ENCODE data around the gene TEX29.

The TEX29 gene

DNA sequence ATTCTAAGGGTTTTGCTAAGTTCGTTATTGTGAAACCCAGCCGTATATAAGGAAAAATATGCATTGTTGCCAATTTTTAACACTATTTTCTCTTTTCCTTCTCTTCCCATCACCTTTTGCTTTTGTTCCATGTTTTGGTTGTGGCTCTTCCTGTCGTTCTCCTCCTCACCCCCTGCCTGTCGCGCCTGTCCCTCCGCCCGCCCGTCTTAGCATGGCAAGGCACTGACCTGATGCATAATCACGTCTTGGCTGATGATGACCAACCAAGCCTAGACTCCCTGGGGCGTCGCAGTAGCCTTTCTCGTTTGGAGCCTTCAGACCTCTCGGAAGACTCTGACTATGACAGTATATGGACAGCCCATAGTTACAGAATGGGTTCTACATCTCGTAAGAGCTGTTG is 28.5 kb upstream of the TEX29 start:
- DNase-seq (ENCODE audit: low read depth in 2 of 2) = no peak

DNA sequence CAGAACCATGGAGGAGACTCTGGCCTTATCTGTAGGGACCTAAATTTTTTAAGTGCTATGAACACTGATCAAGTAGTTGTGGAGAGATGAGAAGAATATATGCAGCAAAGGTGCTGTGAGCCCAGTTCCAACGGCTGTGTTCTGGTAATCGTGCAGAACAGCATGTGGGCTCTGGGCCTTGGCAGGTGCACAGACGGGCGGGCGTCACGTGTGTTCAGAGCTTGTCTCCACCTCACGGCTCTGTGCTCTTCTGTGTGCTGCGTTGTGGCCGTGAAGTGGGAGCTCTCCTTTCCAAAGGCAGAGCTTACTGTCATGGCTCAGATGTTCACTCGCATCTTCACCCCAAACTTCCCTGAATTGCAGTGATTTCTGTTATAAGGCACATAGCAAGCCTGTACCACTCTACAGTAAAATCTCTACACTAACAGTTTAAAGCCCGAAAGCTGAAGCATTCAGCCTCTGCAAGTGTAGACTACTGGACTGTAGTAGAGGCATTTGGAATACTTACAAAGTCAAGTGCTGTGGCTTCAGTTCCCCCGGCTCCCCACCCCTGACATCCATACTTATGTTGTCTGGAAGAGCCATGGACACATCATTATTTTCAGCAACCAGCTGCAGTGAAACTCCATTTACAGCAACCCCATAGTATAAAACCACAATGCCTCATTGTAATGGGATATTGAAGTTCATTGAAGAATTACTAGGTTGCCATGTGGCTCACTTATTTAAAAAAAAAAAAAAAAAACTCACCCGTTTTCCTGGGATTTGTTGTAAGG is 27.5 kb upstream of the TEX29 start:
- DNase-seq (ENCODE audit: low read depth in 2 of 2) = no peak

DNA sequence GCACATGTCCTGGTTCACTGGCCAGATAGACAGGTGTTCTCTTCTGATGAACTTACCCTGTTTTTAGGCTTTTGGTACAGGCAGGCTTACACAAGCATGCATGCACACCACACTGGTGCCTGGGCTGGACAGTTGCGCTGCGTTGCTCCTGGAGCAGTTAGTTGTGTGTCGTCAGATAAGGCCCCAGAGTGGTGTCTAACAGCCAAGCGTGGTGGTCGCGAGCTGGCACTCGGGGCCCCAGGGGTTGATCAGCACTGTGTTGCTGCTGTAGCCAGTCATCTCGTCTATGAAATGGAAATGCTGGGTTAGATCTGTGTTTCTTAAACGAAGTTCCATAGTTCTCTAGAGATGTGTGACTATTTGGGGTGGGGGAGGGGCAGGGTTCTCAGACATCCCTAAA is 24.6 kb upstream of the TEX29 start:
- DNase-seq (ENCODE audit: low read depth in 2 of 2) = no peak

DNA sequence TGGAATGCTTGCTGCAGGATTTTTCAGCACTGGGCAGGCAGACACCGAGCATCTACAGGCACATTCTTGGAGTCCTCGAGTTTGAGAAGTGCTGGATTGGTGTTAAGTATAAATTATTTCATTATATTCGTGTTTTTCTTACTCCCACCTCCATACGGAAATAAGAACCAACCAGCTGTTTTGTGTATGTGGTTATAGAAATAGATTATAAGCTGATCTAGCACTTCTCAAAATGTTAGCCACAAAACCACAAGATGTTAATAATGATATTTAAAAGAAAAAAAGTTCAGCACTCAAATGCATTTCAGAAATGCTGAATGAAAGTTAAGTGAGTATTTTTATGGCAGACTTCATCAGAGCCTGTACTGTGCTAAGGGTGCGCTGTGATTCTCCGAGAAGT is 24.0 kb upstream of the TEX29 start:
- DNase-seq (ENCODE audit: low read depth in 2 of 2) = no peak

DNA sequence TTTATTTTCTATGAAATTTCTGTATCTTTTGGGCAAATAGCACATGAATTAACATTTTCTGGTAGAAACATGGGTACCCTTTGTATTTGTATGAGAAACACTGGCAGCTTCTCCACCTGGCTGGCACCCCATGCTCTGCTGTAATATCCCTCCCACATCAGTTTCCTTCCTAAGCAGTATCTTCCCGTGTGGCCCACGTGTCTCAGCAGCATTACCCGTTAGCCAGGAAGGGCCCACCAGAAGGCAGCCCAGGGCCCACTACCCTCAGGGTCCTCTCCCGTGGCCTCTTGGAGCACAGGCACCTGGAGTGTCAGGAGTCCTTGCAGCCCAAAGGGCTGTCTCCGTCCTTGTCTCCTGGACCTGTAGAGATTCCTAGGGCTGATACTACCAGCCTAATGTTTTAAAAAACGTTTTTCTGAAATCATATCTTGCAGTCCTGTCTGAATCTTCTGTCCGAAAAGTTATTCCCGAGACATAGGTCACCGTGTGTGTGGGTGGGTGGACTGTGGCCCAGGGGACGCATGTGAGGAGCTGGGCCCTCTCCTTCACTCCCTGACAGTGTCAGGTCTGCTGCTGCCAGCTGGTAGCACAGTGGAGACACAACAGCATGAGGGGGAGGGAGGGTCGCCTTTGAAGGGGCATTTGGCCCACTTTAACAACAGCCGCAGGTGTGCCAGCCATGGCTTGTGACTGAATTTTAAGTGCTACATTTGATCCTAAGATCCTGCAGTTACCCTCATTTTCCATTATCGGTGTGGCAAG is 22.0 kb upstream of the TEX29 start:
- DNase-seq (ENCODE audit: low read depth in 2 of 2) = no peak

DNA sequence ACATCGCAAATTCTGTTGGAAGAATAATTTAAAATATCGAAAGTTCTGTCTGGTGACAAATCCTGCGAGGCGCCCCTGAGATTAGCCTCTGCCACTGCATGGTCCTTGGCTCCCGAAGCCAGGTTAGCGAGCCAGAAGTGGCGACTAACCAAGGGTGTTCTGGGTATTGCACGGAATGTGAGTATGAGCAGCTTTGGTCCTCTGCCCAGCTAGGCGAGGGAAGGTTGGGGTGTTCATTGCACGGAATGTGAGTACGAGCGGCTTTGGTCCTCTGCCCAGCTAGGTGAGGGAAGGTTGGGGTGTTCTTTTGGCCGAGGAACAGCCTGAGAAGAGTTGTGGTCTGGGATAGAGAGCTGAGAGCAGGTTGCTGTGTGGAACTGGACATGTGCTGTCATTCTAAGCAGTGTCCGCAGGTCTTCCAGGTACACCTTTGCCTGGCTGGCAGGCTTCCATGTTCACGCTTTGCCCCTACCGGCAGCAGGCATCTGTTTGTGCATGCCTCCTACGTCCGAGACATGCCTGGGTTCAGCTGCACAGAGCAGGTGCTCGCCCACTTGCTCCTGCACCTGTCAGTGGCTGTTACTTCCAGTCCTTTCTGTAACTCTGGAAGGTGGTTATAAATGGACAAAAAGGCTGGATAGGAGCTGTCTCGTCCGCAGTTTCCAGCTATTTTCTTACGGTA is 18.3 kb upstream of the TEX29 start:
- DNase-seq (ENCODE audit: low read depth in 2 of 2) = no peak

DNA sequence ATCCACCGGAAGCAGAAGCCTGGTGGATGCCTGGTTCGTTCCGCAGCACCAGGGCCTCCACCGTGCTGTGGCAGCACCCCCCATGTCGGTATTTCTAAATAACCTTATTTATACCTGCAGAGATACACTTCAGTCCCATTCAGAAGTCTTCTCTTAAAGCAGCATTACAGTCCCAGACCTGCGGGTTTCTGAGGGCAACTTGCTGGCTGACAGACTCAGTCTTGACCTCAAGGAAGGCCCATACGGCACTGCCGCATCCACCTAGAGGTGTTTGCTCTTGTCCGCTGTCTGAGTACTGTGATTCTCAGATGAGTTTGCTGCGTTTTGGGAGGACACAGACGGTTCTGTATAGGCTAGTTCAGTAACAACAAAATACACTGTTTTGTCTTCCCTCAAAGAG is 16.9 kb upstream of the TEX29 start:
- DNase-seq (ENCODE audit: low read depth in 2 of 2) = no peak

DNA sequence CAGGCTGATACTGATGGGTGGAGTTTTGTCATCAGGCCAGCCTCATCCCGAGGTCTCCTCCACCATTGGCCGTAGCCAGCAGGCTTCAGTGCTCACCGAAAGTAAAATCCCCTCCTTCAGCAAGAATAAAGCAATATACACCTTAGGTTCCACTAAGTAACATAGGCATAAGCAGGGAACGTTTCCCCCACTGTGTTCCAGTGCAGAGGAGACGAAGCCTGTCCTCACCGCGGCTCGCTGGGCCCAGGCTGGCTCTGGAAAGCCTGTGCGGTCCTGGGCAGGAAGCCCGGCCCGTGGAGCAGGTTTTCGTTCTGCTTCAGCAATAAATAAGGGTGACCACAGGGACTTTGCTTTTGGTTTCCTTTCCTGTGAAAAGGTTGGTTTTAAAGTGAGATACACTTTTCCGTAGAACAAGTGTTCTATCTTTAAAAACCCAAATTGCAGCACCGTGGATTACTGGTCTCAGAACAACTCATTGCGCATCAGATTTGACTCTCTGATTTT is 16.3 kb upstream of the TEX29 start:
- no peak for DNase-seq (ENCODE audit: low read depth in 2 of 2)

DNA sequence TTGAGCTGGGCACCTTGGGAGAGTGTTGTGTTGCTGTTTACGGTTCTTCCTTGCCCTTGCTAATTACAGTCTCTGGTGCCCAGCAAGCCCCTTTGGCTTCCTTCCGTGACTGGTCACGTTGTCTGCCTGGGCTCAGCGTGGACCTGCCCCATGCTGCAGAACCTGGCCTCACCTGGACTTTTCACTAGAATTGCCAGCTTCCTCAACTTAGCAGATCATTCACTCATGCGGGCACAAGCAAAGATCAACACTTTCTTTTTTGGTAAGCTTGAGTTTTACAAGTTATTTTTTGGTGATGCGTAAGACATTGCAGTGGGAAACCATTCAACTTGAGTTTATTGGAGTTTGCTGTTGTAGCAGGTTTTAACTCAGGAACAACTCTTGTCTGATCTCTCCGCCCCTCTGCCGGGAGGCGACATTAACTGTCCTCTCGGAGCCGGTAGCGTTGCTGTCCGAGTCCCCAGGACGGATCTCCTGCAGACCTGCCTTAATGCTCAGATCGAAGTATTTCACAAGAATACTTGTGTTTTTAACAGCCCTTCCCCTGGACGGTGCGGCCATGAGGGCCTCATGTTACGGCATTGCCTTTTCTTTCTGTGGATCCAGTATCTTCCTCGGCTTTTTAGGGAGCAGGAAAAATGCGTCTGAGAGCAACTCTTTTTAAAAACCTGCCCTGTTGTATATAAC is 15.7 kb upstream of the TEX29 start:
- DNase-seq (ENCODE audit: low read depth in 2 of 2) = no peak

DNA sequence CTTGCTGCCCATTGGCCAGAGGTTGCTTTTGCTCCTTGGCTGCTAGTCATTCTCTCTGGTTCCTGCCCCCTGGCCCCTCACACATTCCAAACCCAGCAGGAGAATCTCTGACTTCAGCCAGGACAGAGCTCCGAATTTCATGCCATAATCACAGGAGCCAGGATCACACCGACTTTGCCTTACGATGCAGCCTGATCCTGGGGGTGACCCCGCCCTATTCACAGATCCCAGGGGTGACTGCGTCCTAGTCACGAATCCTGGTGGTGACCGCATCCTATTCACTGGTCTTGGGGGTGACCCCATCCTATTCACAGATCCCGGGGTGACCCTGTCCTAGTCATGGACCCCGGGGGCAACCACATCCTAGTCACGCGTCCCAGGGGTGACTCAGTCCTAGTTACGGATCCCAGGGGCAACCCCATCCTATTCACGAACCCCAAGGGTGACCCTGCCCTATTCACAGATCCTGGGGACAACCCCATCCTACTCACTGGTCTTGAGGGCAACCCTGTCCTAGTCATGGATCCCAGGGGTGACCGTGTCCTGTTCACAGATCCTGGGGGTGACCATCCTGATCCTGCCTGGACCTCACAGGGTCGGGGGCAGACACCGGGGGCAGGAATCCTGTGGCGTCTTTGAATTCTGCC is 7.4 kb upstream of the TEX29 start:
- DNase-seq (ENCODE audit: low read depth in 2 of 2) = no peak

DNA sequence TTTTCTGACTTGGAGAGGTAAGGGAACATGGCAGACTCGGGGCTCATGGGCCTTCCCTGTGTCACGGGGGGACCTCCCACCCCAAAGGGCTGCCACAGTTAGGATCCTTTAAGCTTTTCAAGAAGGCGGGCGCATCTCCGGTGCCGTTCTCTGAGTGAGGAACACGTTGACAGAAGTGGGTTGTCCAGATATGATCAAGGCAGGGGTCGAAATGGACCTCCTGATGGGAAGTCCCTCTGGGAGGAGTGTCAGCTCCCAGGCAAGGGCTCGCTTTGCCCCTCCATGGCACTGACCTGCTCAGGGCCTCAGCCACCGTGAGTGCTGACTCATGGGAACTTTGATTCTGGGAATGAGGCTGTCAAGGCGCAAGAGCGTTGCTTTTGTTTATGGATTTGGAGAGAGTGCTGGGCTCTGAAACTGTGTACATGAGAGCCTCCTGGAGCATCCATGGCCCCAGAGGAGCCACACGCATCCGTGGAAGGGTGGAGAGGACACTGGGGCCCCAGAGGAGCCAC is 6.5 kb upstream of the TEX29 start:
- DNase-seq (ENCODE audit: low read depth in 2 of 2) = no peak

DNA sequence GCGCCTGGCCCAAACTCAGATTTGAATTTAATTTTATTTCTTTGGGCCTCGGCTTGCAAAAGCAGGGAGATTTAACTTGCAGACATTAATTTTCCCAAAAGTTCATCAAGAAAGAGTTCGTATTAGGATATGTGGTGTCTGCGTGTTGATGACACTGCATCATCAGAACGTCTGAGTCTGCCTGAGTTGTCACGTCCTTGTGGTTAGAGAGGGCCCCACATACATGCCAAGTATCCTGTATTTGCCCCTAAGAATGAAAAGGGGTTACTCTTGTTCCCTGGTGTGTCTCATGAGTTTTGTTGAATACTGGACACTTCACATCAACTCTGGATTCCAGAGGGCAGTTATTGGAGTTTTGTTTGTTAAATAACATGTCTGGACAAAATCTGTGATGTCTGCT is 5.6 kb upstream of the TEX29 start:
- no peak for DNase-seq (ENCODE audit: low read depth in 2 of 2)

DNA sequence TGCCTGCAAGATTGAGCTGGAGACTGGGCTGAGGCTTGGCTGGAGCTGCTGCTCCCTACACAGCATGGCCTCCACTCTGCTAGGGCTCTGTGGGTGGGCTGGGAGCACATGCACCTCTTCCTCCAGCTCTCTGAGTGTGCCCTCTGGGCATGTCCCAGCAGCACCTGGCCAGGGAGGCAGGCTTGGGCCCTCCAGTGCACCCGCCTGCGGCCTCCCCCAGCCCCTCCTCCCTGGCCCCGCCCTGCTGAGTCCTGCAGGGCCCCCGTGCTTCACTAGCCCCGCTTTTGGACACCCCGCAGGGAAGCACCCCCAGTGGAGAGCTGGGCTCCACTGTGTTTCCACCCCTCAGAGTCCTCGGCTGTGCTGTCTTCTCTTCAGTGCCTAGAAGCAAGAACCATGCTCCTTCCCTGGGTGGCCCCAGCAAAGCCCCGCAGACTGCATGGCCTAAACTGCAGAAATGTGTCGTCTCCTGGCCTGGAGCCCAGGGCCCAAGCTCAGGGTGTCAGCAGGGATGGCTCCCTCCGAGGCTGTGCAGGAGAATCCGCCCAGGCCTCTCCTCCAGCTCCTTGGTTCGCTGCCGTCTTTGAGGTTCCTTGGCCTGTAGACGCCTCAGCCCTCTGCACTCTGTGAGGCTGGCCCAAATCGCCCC is 5.0 kb upstream of the TEX29 start:
- no peak for DNase-seq (ENCODE audit: low read depth in 2 of 2)

DNA sequence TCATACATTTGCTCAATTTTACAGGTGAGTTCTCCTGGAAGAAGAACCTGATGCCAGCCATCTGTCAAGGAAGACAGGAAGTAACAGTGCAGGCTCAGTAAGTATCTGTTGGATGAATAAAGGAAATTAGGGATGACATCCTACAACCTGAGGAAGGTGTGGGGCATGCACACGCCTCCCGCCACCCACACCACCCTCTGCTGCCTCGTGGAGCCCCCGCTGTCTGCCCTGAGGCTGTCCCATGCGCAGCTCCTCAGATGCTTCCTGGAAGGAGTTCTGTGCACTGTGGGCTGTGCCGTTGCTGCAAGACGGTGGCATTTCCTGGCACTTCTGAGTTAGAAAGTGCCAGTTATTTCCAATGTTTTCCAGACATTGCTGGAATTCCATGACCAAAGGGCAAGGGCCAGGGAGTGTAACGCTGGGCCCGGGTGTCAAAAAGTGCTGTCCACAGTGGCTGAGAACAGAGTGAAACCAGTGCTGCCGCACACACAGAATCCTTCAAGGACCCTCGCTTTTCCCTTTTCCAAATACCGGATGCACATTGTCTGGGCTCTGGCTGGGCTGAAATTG is 4.2 kb upstream of the TEX29 start:
- DNase-seq (ENCODE audit: low read depth in 2 of 2) = no peak

DNA sequence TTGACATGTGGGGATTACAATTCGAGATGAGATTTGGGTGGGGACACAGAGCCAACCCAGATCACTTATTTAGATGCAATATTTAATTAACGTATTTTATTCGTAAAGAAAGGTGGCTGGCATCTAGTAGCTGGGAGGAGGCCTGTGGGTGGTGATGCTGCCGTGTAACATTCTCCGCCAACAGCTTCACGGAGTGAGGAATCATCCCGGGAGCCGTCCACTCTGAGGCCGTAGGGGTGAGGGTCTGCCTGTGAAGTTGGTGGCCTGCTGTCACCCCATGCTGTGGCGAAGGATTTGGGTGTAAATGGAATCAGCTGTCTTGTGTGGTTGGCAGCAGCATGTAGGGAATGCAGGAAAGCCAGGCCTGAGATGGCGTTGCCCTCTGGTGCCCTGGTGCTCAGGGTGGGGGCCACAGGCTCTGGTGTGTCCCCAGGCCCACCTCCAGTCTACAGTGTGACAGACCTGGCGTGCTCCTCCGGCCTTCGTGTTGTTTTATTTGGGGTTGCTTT is 3.3 kb upstream of the TEX29 start:
- no peak for DNase-seq (ENCODE audit: low read depth in 2 of 2)

DNA sequence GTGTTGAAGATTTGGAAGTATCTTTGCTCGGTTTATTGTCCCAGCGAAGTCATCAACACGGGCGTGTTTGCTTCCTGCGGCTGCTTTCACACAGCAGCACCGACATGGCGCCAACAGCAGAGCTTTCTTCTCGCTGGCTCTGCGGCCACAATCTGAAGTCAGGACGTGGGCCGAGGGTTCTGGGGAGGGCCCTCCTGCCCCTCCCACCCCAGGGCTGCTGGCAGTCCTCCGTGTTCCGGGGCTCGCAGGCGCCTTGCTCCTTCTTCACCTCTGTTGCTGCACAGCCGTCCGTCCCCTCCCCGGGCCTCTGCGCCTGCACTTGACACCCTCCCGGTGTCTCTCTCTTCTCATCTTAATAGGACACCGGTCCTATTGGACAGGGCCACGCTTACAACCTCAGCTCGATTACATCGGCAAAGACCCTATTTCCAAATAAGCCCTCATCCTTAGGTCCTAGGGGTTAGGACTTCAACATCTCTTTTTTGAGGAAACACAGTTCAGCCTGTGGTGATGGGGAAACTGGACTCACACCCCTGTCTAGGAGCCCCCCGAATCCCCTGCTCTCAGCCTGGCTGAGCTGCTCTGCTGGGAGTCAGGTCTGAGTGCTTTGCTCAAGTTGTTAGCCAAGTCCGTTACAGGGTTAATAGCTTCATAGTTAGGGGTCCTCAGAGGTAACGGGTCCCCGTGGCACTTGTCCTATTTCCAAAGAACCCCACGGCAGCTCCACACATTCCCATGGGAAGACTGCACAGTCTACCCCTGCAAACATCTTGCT is 2.7 kb upstream of the TEX29 start:
- no peak for DNase-seq (ENCODE audit: low read depth in 2 of 2)

DNA sequence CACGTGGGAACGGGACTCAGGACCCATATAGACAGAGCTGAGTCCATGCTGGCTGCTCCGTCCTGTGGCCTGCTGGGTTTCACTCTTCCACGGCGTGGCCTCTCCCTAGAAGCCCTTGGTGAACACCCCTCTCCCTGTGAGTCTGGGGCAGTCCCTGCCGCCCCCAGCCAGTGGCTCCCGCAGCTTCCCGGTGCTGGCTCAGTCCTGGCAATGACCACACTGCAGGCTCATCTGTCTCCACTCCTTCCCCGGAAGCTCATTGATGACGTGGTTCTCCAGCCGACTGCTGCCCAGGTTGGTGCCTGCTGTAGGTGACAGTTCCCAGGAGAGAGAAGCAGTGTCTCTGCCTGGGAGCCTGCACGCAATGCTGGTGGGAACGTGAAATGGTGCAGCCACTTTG is 2.1 kb upstream of the TEX29 start:
- DNase-seq (ENCODE audit: low read depth in 2 of 2) = no peak

DNA sequence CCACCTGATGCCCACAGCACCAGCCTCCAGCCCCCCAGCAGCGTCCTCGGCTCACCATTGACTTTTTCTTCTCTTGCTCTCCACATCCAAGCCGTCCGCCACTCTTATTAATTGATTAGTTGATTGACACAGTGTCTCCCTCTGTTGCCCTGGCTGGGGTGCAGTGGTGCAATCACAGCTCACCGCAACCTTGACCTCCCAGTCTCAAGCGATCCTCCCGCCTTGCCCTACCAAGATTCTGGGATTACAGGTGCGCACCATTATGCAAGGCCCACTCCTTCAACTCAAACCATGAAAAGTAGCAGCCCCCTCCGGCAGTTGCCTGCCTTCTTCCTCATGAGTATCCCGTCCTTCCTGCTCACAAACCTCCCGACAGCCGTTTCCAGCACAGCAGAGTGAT is 921 bp upstream of the TEX29 start:
- no peak for DNase-seq (ENCODE audit: low read depth in 2 of 2)
